SK-N-MC (cell line): ENCODE data around the gene ATP6V1A.

Experiments used
- DNase-seq: peaks from one replicate; pipeline ENCODE4 v3.0.0-alpha.2; 2011; ENCODE audit warnings: low read depth, low spot score
- H3K27ac ChIP-seq: fragments of 200-600 bp; sonication (generic); 2 replicates; pipeline ENCODE4 v1.5.1; 2016; ENCODE audit warnings: mixed run types
- H3K36me3 ChIP-seq: fragments of 200-600 bp; sonication (generic); 2 replicates; pipeline ENCODE4 v1.6.1; 2017; ENCODE audit warnings: antibody characterized with exemption, low read length, mixed read lengths; ENCODE audit not compliant: insufficient read depth
- H3K4me3 ChIP-seq: fragments of 200-600 bp; sonication (generic); 2 replicates; pipeline ENCODE4 v1.5.1; 2016
- H3K9ac ChIP-seq: fragments of 200-600 bp; sonication (generic); 2 replicates; pipeline ENCODE4 v1.8.0; 2017; ENCODE audit warnings: mixed run types, mixed read lengths; ENCODE audit not compliant: insufficient read length
- H3K9me3 ChIP-seq: fragments of 200-600 bp; sonication (generic); 2 replicates; pipeline ENCODE4 v1.6.1; 2017; ENCODE audit warnings: low read depth, mild to moderate bottlenecking, antibody characterized with exemption, low read length, moderate library complexity, mixed read lengths
- EZH2 ChIP-seq: fragments of 200-600 bp; sonication (generic); IDR thresholded peaks from one replicate; pipeline ENCODE4 v1.6.1; 2017; ENCODE audit warnings: antibody characterized with exemption
- FOXP2 ChIP-seq: optimal IDR thresholded peaks from 2 replicates; pipeline ENCODE3; 2011; ENCODE audit warnings: mild to moderate bottlenecking, moderate library complexity; ENCODE audit not compliant: insufficient read depth; ENCODE audit errors: extremely low read length, control extremely low read depth
- POLR2AphosphoS5 ChIP-seq: IDR thresholded peaks from 2 replicates; pipeline ENCODE4 v1.6.1; 2012; ENCODE audit warnings: mild to moderate bottlenecking, low read depth, low read length, borderline replicate concordance

The ATP6V1A gene

DNA sequence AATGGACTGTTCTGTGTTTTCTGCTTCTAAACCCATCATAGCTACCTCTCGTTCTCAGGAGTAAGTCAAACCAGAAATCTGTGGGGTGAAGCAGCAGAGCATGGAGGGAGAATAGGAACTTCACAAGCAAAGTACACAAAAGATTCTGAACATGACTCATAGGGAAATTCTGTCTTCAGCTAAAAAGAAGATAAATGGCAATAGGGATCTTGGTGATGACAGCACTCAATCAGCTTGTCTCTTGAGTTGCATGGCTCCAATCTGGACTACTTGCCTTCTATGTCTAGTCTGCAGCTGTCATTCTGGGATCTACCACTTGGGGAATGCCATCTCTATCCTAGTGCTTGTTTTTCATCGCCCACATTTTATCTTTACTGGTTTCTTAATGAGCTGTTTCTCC, 78.3 kb downstream of the ATP6V1A start:
- TF ChIP-seq POLR2AphosphoS5 (no peak), EZH2 (no peak), FOXP2 (no peak)
- DNase-seq: no peak
- Histone ChIP-seq H3K27ac (no peak overlapping the region), H3K4me3 (no peak overlapping the region), H3K9ac (no peak overlapping the region), H3K9me3 (no peaks in the 10 kb centered on the region), H3K36me3 (no peaks in the 10 kb centered on the region)

DNA sequence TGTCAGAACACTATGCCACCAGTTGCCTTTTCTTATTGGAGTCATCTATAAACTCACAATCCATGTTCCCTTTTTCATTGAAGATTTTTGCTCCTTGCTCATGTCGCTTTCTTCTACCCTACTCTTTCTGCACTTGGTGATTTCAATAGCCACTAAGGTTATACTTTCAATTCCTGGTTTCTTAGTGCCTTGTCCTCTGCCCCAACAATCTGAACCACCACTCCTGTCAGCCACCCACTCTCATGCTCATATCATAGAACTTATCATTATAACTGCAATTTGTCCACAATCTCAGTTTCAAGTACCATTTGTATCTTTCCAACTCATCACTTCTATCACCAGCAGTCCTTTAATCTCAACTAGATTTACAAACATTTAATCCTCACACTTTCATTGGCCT, 81.8 kb downstream of the ATP6V1A start:
- Histone ChIP-seq H3K4me3 (no peak overlapping the region), H3K9me3 (no peaks in the 10 kb centered on the region), H3K27ac (no peak overlapping the region), H3K36me3 (no peaks in the 10 kb centered on the region), H3K9ac (no peak overlapping the region)
- DNase-seq: no peak
- TF ChIP-seq EZH2 (no peak), POLR2AphosphoS5 (no peak), FOXP2 (no peak)

GRCh38 chr3:113829576-113830354, 82.9 kb downstream of the ATP6V1A start:
- no peak overlapping the region for H3K4me3 ChIP-seq
- no peak for TF ChIP-seq EZH2
- TF ChIP-seq FOXP2: no peak
- TF ChIP-seq POLR2AphosphoS5: no peak

GRCh38 chr3:113831103-113831355, 84.2 kb downstream of the ATP6V1A start:
- H3K27ac ChIP-seq: no peak overlapping the region
- TF ChIP-seq POLR2AphosphoS5 (no peak), FOXP2 (no peak), EZH2 (no peak)

More at GRCh38 chr3:113829576-113830354, 82.9 kb downstream of the ATP6V1A start:
- Histone ChIP-seq H3K27ac (no peak overlapping the region), H3K9me3 (no peaks in the 10 kb centered on the region), H3K9ac (no peak overlapping the region), H3K36me3 (no peaks in the 10 kb centered on the region)
- DNase-seq: no peak

DNA sequence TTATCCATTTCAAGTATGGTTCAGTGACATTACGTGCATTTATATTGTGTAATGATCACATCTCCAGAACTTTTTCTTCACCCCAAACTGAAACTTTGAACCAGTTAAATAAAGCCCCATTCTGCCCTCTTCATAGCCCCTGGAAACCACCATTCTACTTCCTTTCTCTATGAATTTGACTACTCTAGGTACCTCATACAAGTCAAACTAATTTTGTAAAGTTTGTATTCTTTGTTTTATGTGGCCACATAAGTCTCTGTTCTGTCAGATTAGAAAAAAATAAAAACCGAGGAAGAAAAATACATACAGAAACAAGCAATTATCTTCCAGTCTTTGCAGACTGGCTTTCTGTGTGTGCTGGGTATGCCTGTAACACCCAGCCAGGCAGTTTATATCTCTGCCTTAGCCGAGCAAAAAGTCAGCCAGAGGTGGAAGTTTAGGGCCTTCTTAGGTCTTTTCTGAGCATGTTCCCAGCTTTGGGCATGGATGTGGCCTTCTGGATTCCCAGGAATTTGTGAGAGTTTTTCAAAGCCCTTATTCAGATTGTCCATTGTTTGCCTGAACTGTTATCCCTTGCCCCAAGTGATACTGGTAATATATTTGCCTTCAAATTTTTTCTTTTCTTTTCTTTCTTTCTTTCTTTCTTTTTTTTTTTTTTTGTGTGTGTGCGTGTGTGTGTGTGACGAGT, 85.8 kb downstream of the ATP6V1A start:
- TF ChIP-seq EZH2 (no peak), POLR2AphosphoS5 (no peak), FOXP2 (no peak)
- no peak overlapping the region for H3K27ac ChIP-seq
- no peak overlapping the region for H3K9ac ChIP-seq
- no peaks in the 10 kb centered on the region for H3K9me3 ChIP-seq
- no peak overlapping the region for H3K4me3 ChIP-seq
- H3K36me3 ChIP-seq: no peaks in the 10 kb centered on the region
- no peak for DNase-seq

More at GRCh38 chr3:113831103-113831355, 84.2 kb downstream of the ATP6V1A start:
- Histone ChIP-seq H3K9me3 (no peaks in the 10 kb centered on the region), H3K36me3 (no peaks in the 10 kb centered on the region), H3K9ac (no peak overlapping the region), H3K4me3 (no peak overlapping the region)
- no peak for DNase-seq

GRCh38 chr3:113834983-113835382, 88.1 kb downstream of the ATP6V1A start:
- DNase-seq: no peak
- no peaks in the 10 kb centered on the region for H3K36me3 ChIP-seq
- TF ChIP-seq EZH2 (no peak), POLR2AphosphoS5 (no peak), FOXP2 (no peak)
- no peaks in the 10 kb centered on the region for H3K9me3 ChIP-seq
- no peak overlapping the region for H3K9ac ChIP-seq
- H3K27ac ChIP-seq: no peak overlapping the region
- H3K4me3 ChIP-seq: no peak overlapping the region

GRCh38 chr3:113838631-113839209, 91.9 kb downstream of the ATP6V1A start, which contains the start of gene GRAMD1C:
Gene GRAMD1C, plus strand, starts transcription at chr3:113838788. Its CDS starts 122 bp downstream, at chr3:113838910.
- Histone ChIP-seq H3K4me3 (peak within 1 kb of the TSS; percentile 92), H3K9me3 (no peaks in the 10 kb centered on the region), H3K27ac (no peak within 1 kb of the TSS), H3K36me3 (no peaks in the 10 kb centered on the region), H3K9ac (peak within 1 kb of the TSS; percentile 41)
- TF ChIP-seq EZH2 (no peak), FOXP2 (no peak), POLR2AphosphoS5 (no peak)
- peak; percentile 50 for DNase-seq

GRCh38 chr3:113839551-113839950, 92.7 kb downstream of the ATP6V1A start:
- TF ChIP-seq POLR2AphosphoS5 (no peak), FOXP2 (no peak), EZH2 (no peak)
- DNase-seq: no peak
- peak overlapping the region; percentile 92 for H3K4me3 ChIP-seq
- H3K27ac ChIP-seq: no peak overlapping the region
- no peaks in the 10 kb centered on the region for H3K36me3 ChIP-seq
- no peaks in the 10 kb centered on the region for H3K9me3 ChIP-seq
- no peak overlapping the region for H3K9ac ChIP-seq
